Keratinocyte (primary cell): ENCODE results near the gene REG4.

ENCODE experiments used
- CTCF ChIP-seq, 3 experiments: IDR thresholded peaks in 1 of 3; conservative IDR thresholded peaks in 1 of 3; optimal IDR thresholded peaks in 1 of 3; 2 replicates in 2 of 3; 3 replicates in 1 of 3; pipeline versions ENCODE3 to v1.5.1; 2011; ENCODE audit warnings: low read length in 3 of 3, mild to moderate bottlenecking in 3 of 3, moderate library complexity in 2 of 3, control low read depth in 1 of 3, inconsistent platforms in 1 of 3; ENCODE audit not compliant: insufficient read depth in 2 of 3; ENCODE audit errors: extremely low read depth in 1 of 3
- EZH2 ChIP-seq: IDR thresholded peaks from one replicate; pipeline ENCODE4 v1.6.1; 2012; ENCODE audit warnings: inconsistent platforms, mild to moderate bottlenecking, low read length, moderate library complexity

GRCh38 chr1:119748040-119748439 lies 63.2 kb downstream of the REG4 start:
- TF ChIP-seq CTCF (optimal IDR thresholded peaks at IDR 0.05 in 1 of 3, IDR thresholded peaks at IDR 0.05 in 1 of 3, conservative IDR thresholded peaks at IDR 0.05 in 1 of 3; ENCODE audit: extremely low read depth in 1 of 3, insufficient read depth in 2 of 3, low read length in 3 of 3) (no peak), EZH2 (no peak)
